Activated naive CD8-positive, alpha-beta T cell treated with anti-CD3 and anti-CD28 coated beads, Interleukin-2, amount 50 U/mL, for 24 hours (primary cell): ENCODE measurements around the gene FAAP100.

Experiments
- ATAC-seq: fragments of 150-1000 bp; cut with Tn5 transposase; one replicate; pipeline ENCODE4 v1.10.0; 2021
- DNase-seq: peaks from one replicate; pipeline ENCODE4 v3.0.0; 2021
- H3K27ac Mint-ChIP-seq: one replicate; pipeline ENCODE4 v1.8.0; 2021; ENCODE audit warnings: mild to moderate bottlenecking, mixed read lengths
- H3K27me3 Mint-ChIP-seq: one replicate; pipeline ENCODE4 v1.8.0; 2021; ENCODE audit warnings: mixed read lengths
- H3K36me3 Mint-ChIP-seq: one replicate; pipeline ENCODE4 v1.8.0; 2021; ENCODE audit warnings: low read depth, mixed read lengths
- H3K4me1 Mint-ChIP-seq: one replicate; pipeline ENCODE4 v1.8.0; 2021; ENCODE audit warnings: mixed read lengths
- H3K4me3 Mint-ChIP-seq: one replicate; pipeline ENCODE4 v1.8.0; 2021; ENCODE audit warnings: mild to moderate bottlenecking, moderate library complexity, mixed read lengths
- H3K9me3 Mint-ChIP-seq: one replicate; pipeline ENCODE4 v1.8.0; 2021; ENCODE audit warnings: mixed read lengths

The FAAP100 gene

GRCh38 chr17:81539961-81540675 lies 12.0 kb downstream of the FAAP100 start:
- DNase-seq, result no peak
- peaks cover 7% of the 10 kb centered on the region for H3K36me3 Mint-ChIP-seq

GRCh38 chr17:81539571-81539900 lies 12.6 kb downstream of the FAAP100 start:
- Mint-ChIP-seq H3K36me3 (peaks cover 7% of the 10 kb centered on the region), H3K27ac (no peak overlapping the region), H3K27me3 (peaks cover 9% of the 10 kb centered on the region), H3K4me1 (no peaks in the 10 kb centered on the region), H3K9me3 (no peaks in the 10 kb centered on the region), H3K4me3 (no peak overlapping the region)
- ATAC-seq (no peak), DNase-seq (no peak)

More at GRCh38 chr17:81539961-81540675, 12.0 kb downstream of the FAAP100 start:
- H3K9me3 Mint-ChIP-seq, result no peaks in the 10 kb centered on the region
- ATAC-seq, result no peak
- no peaks in the 10 kb centered on the region for H3K4me1 Mint-ChIP-seq
- no peak overlapping the region for H3K27ac Mint-ChIP-seq
- H3K27me3 Mint-ChIP-seq, result peaks cover 9% of the 10 kb centered on the region
- no peak overlapping the region for H3K4me3 Mint-ChIP-seq

GRCh38 chr17:81538651-81539570 lies 13.2 kb downstream of the FAAP100 start:
- no peak for ATAC-seq
- Mint-ChIP-seq H3K9me3 (no peaks in the 10 kb centered on the region), H3K4me3 (no peak overlapping the region), H3K36me3 (peaks cover 7% of the 10 kb centered on the region), H3K27ac (no peak overlapping the region), H3K4me1 (no peaks in the 10 kb centered on the region), H3K27me3 (peaks cover 9% of the 10 kb centered on the region)
- no peak for DNase-seq

- Mint-ChIP-seq H3K4me1 (no peaks in the 10 kb centered on the region), H3K9me3 (no peaks in the 10 kb centered on the region)
- ATAC-seq, result no peak
Measured at GRCh38 chr17:81537856-81538555, 14.1 kb downstream of the FAAP100 start.

GRCh38 chr17:81537343-81537855 lies 14.8 kb downstream of the FAAP100 start:
- DNase-seq (no peak), ATAC-seq (peak; percentile 38)
- Mint-ChIP-seq H3K27me3 (peaks cover 9% of the 10 kb centered on the region), H3K36me3 (peaks cover 4% of the 10 kb centered on the region), H3K4me1 (no peaks in the 10 kb centered on the region), H3K27ac (no peak overlapping the region), H3K9me3 (no peaks in the 10 kb centered on the region), H3K4me3 (no peak overlapping the region)

More at GRCh38 chr17:81537856-81538555, 14.1 kb downstream of the FAAP100 start:
- Mint-ChIP-seq H3K27me3 (peaks cover 9% of the 10 kb centered on the region), H3K27ac (no peak overlapping the region), H3K36me3 (peaks cover 7% of the 10 kb centered on the region), H3K4me3 (no peak overlapping the region)
- no peak for DNase-seq

GRCh38 chr17:81536299-81537290 lies 15.6 kb downstream of the FAAP100 start:
- Mint-ChIP-seq H3K4me3 (no peak overlapping the region), H3K27ac (no peak overlapping the region), H3K36me3 (peaks cover 2% of the 10 kb centered on the region), H3K9me3 (no peaks in the 10 kb centered on the region), H3K4me1 (no peaks in the 10 kb centered on the region), H3K27me3 (peaks cover 9% of the 10 kb centered on the region)
- DNase-seq, result no peak
- peak; percentile 11 for ATAC-seq

- Mint-ChIP-seq H3K9me3 (no peaks in the 10 kb centered on the region), H3K4me3 (no peak overlapping the region), H3K36me3 (no peaks in the 10 kb centered on the region), H3K4me1 (no peaks in the 10 kb centered on the region), H3K27me3 (peaks cover 9% of the 10 kb centered on the region), H3K27ac (no peak overlapping the region)
- no peak for DNase-seq
- ATAC-seq, result no peak
Measured at GRCh38 chr17:81535480-81536298, 16.5 kb downstream of the FAAP100 start.

- Mint-ChIP-seq H3K4me3 (no peak overlapping the region), H3K27me3 (peaks cover 9% of the 10 kb centered on the region), H3K9me3 (no peaks in the 10 kb centered on the region), H3K36me3 (no peaks in the 10 kb centered on the region), H3K4me1 (no peaks in the 10 kb centered on the region), H3K27ac (no peak overlapping the region)
- DNase-seq (no peak), ATAC-seq (no peak)
Measured at GRCh38 chr17:81535007-81535328, 17.2 kb downstream of the FAAP100 start.

GRCh38 chr17:81534157-81535006 lies 17.8 kb downstream of the FAAP100 start:
- H3K27me3 Mint-ChIP-seq, result peaks cover 9% of the 10 kb centered on the region
- no peaks in the 10 kb centered on the region for H3K9me3 Mint-ChIP-seq
- H3K4me1 Mint-ChIP-seq, result no peaks in the 10 kb centered on the region
- no peak for DNase-seq
- no peaks in the 10 kb centered on the region for H3K36me3 Mint-ChIP-seq
- no peak overlapping the region for H3K27ac Mint-ChIP-seq
- ATAC-seq, result no peak
- no peak overlapping the region for H3K4me3 Mint-ChIP-seq

GRCh38 chr17:81533339-81534141 lies 18.6 kb downstream of the FAAP100 start:
- ATAC-seq (no peak), DNase-seq (no peak)
- H3K27me3 Mint-ChIP-seq, result peaks cover 9% of the 10 kb centered on the region
- no peak overlapping the region for H3K27ac Mint-ChIP-seq
- no peaks in the 10 kb centered on the region for H3K36me3 Mint-ChIP-seq
- no peak overlapping the region for H3K4me3 Mint-ChIP-seq
- no peaks in the 10 kb centered on the region for H3K4me1 Mint-ChIP-seq
- no peaks in the 10 kb centered on the region for H3K9me3 Mint-ChIP-seq

- no peaks in the 10 kb centered on the region for H3K36me3 Mint-ChIP-seq
- ATAC-seq, result no peak
- H3K4me3 Mint-ChIP-seq, result no peak overlapping the region
- peaks cover 9% of the 10 kb centered on the region for H3K27me3 Mint-ChIP-seq
- no peaks in the 10 kb centered on the region for H3K9me3 Mint-ChIP-seq
- no peak for DNase-seq
- H3K27ac Mint-ChIP-seq, result no peak overlapping the region
- no peaks in the 10 kb centered on the region for H3K4me1 Mint-ChIP-seq
Measured at GRCh38 chr17:81532490-81533287, 19.5 kb downstream of the FAAP100 start.
